HepG2 (cell line): ENCODE measurements around the gene GAREM1. TPM values are rescaled to one million over a fixed set of nuclear protein-coding genes. Genes with fewer than 3 reads are reported as not detected.

Source experiments
- ATAD3A ChIP-seq: sonication (generic); formaldehyde crosslinking; IDR thresholded peaks from 2 replicates; pipeline ENCODE4 v1.4.0; 2020; ENCODE audit warnings: missing genetic modification reagents
- BCL6 ChIP-seq: IDR thresholded peaks from 2 replicates; pipeline ENCODE4 v1.6.1; 2016; ENCODE audit warnings: missing genetic modification reagents, missing compliant biosample characterization
- EP300 ChIP-seq, 3 experiments: sonication (generic) in 1 of 3; formaldehyde crosslinking in 1 of 3; IDR thresholded peaks; 2 replicates each; pipeline versions ENCODE4 v1.5.1 to v1.6.1; 2011 to 2020; ENCODE audit warnings: low read depth in 2 of 3, low read length in 2 of 3, borderline replicate concordance in 1 of 3, improper control_type of control experiment in 1 of 3, mild to moderate bottlenecking in 1 of 3, missing genetic modification reagents in 1 of 3, moderate library complexity in 1 of 3
- FOSL1 ChIP-seq: sonication (generic); formaldehyde crosslinking; IDR thresholded peaks from 2 replicates; pipeline ENCODE4 v1.9.0; 2021; ENCODE audit warnings: missing genetic modification reagents, borderline replicate concordance
- KLF11 ChIP-seq: IDR thresholded peaks from 2 replicates; pipeline ENCODE4 v1.6.1; 2016; ENCODE audit warnings: missing compliant biosample characterization
- MATR3 ChIP-seq: sonication (generic); formaldehyde crosslinking; IDR thresholded peaks from 2 replicates; pipeline ENCODE4 v1.4.0; 2020; ENCODE audit warnings: missing genetic modification reagents
- PATZ1 ChIP-seq: sonication (generic); formaldehyde crosslinking; IDR thresholded peaks from 2 replicates; pipeline ENCODE4 v1.4.0; 2020; ENCODE audit warnings: missing genetic modification reagents
- PTBP1 ChIP-seq: fragments of 200-400 bp; formaldehyde crosslinking; IDR thresholded peaks from 2 replicates; pipeline ENCODE4 v1.6.1; 2018; ENCODE audit warnings: low read length, low read depth; ENCODE audit not compliant: poor library complexity, severe bottlenecking
- RFX1 ChIP-seq: fragments of 450-650 bp; IDR thresholded peaks from 2 replicates; pipeline ENCODE4 v1.6.1; 2017
- SIN3B ChIP-seq: fragments of 150-350 bp; IDR thresholded peaks from 2 replicates; pipeline ENCODE4 v1.6.1; 2014; ENCODE audit warnings: low read length
- SKIL ChIP-seq: sonication (generic); formaldehyde crosslinking; IDR thresholded peaks from 2 replicates; pipeline ENCODE4 v1.8.0; 2022; ENCODE audit warnings: missing genetic modification reagents, mild to moderate bottlenecking, moderate library complexity, borderline replicate concordance
- TBL1XR1 ChIP-seq: fragments of 150-350 bp; IDR thresholded peaks from 2 replicates; pipeline ENCODE4 v1.6.1; 2014; ENCODE audit warnings: borderline replicate concordance, low read length; ENCODE audit not compliant: partially characterized antibody
- YEATS2 ChIP-seq: sonication (generic); formaldehyde crosslinking; IDR thresholded peaks from 2 replicates; pipeline ENCODE4 v1.4.0; 2020; ENCODE audit warnings: missing genetic modification reagents, borderline replicate concordance
- ZBTB25 ChIP-seq: IDR thresholded peaks from 2 replicates; pipeline ENCODE4 v1.6.1; 2018; ENCODE audit warnings: missing genetic modification reagents
- ZBTB46 ChIP-seq: sonication (generic); formaldehyde crosslinking; IDR thresholded peaks from 2 replicates; pipeline ENCODE4 v1.4.0; 2020; ENCODE audit warnings: mild to moderate bottlenecking, missing genetic modification reagents, borderline replicate concordance
- ZMAT3 ChIP-seq: sonication (generic); formaldehyde crosslinking; conservative IDR thresholded peaks from 2 replicates; pipeline ENCODE4 v1.7.0; 2021; ENCODE audit warnings: missing genetic modification reagents
- ZNF282 ChIP-seq: fragments of 450-650 bp; IDR thresholded peaks from 2 replicates; pipeline ENCODE4 v1.6.1; 2018; ENCODE audit not compliant: partially characterized antibody
- ZNF3 ChIP-seq: IDR thresholded peaks from 2 replicates; pipeline ENCODE4 v1.7.0; 2017; ENCODE audit warnings: inconsistent platforms
- ZNF570 ChIP-seq: sonication (generic); formaldehyde crosslinking; IDR thresholded peaks from 2 replicates; pipeline ENCODE4 v1.4.0; 2020; ENCODE audit warnings: mild to moderate bottlenecking, missing genetic modification reagents, borderline replicate concordance
- ZNF839 ChIP-seq: sonication (generic); formaldehyde crosslinking; IDR thresholded peaks from 2 replicates; pipeline ENCODE4 v1.4.0; 2020; ENCODE audit warnings: missing genetic modification reagents, mild to moderate bottlenecking, borderline replicate concordance
- ZSCAN20 ChIP-seq: sonication (generic); formaldehyde crosslinking; IDR thresholded peaks from 2 replicates; pipeline ENCODE4 v1.4.0; 2020; ENCODE audit warnings: missing genetic modification reagents, mild to moderate bottlenecking, borderline replicate concordance
- ZSCAN31 ChIP-seq: sonication (generic); formaldehyde crosslinking; IDR thresholded peaks from 2 replicates; pipeline ENCODE4 v1.5.0; 2020; ENCODE audit warnings: low read depth, mild to moderate bottlenecking, missing genetic modification reagents
- polyA plus RNA-seq, 8 experiments: library from polyadenylated mRNA; depleted of rRNA in 3 of 8; stranded (reverse) in 7 of 8; unstranded in 1 of 8; fragments of >200 nt; fragmentation: Illumina TruSeq in 4 of 8; extraction: Trizol in 4 of 8; gene quantifications; 2 replicates each; pipeline versions ENCODE4 v1.2.1 to v1.2.3, GENCODE V29; 2011 to 2016; ENCODE audit warnings: low read depth in 4 of 8, missing spikeins in 1 of 8, mixed read lengths in 1 of 8; ENCODE audit not compliant: insufficient read depth in 1 of 8
- total RNA-seq, 5 experiments: library from RNA; depleted of rRNA; stranded (reverse); fragments of >200 nt; fragmentation: Illumina TruSeq; extraction: Trizol; gene quantifications; 2 replicates each; pipeline ENCODE4 v1.2.3, GENCODE V29; 2016; ENCODE audit warnings: low read depth in 1 of 5

Gene GAREM1
- total and polyA plus RNA-seq, 2 of the 13 experiments (the other 11 are each of a cell fraction or from before 2014, with no cell fraction given) = 2.5 to 2.9 TPM

DNA sequence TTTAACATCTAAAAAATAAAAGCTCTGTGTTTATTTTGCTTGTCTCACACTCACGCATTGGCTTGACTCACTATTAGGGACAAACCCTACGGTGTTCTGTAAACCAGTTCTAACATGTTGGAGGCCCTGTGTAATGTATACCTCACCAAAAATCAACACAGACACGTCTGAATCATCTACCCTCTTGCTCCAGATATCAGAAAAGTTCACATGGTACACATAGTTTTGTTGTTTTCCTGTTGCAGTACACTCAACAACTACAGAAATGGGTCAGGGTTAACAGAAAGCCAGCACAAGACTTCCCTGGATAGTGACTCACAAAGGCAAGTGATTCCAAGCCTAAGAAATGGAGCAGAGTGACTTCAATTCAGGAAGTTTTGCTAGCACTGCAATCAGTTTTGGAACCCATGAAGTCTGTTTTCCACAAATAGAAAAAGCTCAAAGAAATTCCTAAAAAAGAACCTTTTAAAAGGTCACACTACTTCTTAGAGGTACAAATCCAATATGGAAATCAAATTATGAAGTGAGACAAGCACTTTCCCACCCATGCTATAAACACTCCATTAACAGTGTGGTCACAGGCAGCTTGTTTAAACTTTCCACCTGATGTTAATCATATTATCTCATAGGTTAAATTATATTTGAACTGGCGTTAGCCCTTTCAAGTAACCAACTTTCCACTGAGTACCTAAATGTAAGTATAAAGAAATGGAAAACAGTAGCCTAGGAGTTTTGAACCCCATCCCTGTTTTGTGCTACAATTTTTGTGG is 87.4 kb downstream of the GAREM1 start (continued):
- TF ChIP-seq ZBTB46 = no peak
- TF ChIP-seq KLF11 (CRISPR knock-in tag) = no peak
- TF ChIP-seq ZNF570 (CRISPR knock-in tag) = no peak
- peak; percentile 20; the same call in 1 of the 2 replicates for TF ChIP-seq YEATS2 (CRISPR knock-in tag)
- no peak for TF ChIP-seq PATZ1
- TF ChIP-seq RFX1 = no peak
- no peak for TF ChIP-seq ZNF3
- TF ChIP-seq ATAD3A = no peak
- no peak for TF ChIP-seq ZBTB25 (CRISPR knock-in tag)
- no peak for TF ChIP-seq PTBP1
- no peak for TF ChIP-seq ZNF282
- TF ChIP-seq TBL1XR1 = peak; percentile 51
- peak; percentile 32; the same call in 1 of the 2 replicates for TF ChIP-seq FOSL1 (CRISPR knock-in tag)
- TF ChIP-seq EP300 (IDR thresholded peaks at IDR 0.05; ENCODE audit: low read depth in 2 of 2, low read length in 2 of 2) = peak in 1 of 2 experiments; percentile 82; a peak in 3 of 4 replicates
- no peak; the same call in 1 of the 2 replicates for TF ChIP-seq EP300 (CRISPR knock-in tag; IDR thresholded peaks at IDR 0.05; ENCODE audit: borderline replicate concordance)
- TF ChIP-seq MATR3 = no peak
- TF ChIP-seq BCL6 (CRISPR knock-in tag) = peak; percentile 20; the same call in 1 of the 2 replicates
- TF ChIP-seq ZSCAN20 (CRISPR knock-in tag) = no peak
- no peak for TF ChIP-seq ZNF839 (CRISPR knock-in tag)
- TF ChIP-seq ZMAT3 = no peak
- TF ChIP-seq SIN3B = no peak
- no peak for TF ChIP-seq SKIL (CRISPR knock-in tag)
- no peak for TF ChIP-seq ZSCAN31
